Activated CD4-positive, alpha-beta T cell treated with anti-CD3 and anti-CD28 coated beads for 1 hour (primary cell): ENCODE measurements around the gene SENP7.

Source experiments
- DNase-seq: peaks from one replicate; pipeline ENCODE4 v3.0.0-alpha.2; 2020

Gene SENP7

DNA sequence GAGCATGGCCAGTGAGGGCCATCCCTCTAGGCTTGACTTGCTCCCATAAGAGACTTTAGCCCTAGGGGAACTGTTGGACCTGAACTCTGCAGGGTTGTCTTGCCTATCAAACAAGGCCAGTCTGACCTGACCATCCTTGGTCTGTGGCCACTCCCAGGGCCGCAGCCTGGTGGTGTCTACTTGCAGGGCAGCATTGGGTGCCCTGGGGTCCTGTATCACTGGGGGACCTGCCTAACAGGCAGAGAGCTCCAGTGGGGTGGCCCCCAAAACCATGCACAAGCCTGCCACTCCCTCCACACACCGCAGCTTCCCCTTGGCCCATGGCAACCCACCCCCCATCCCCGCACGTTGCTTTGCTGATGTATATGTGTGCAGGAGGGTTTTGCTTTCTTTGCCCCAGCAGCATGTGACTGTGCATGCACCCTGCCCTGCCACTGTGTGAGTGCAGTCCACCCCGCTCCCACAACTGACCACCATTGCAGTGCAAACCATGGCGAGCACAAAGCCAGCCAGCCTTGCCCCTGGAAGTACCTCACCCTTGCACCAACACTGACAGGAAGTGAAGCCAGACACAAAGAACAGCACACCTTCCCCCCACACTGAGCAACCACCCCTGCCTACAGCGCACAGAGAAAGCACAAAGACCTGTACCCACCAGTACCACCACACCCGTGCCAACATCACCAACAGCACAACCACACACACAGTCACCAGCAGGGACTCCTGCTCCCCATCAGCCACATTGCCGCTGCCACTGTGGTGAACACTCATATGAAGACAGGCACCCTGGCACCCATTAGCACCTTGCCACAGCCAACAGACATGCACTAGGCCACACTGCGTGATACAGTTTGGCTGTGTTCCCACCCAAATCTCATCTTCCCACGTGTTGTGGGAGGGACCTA lies 88.8 kb downstream of the SENP7 start:
- no peak for DNase-seq

- no peak for DNase-seq
Measured at GRCh38 chr3:101418851-101419250, 94.2 kb downstream of the SENP7 start.

GRCh38 chr3:101414121-101414520 lies 98.9 kb downstream of the SENP7 start:
- DNase-seq, result no peak

- DNase-seq, result no peak
Measured at GRCh38 chr3:101413656-101414055, 99.4 kb downstream of the SENP7 start.

DNA sequence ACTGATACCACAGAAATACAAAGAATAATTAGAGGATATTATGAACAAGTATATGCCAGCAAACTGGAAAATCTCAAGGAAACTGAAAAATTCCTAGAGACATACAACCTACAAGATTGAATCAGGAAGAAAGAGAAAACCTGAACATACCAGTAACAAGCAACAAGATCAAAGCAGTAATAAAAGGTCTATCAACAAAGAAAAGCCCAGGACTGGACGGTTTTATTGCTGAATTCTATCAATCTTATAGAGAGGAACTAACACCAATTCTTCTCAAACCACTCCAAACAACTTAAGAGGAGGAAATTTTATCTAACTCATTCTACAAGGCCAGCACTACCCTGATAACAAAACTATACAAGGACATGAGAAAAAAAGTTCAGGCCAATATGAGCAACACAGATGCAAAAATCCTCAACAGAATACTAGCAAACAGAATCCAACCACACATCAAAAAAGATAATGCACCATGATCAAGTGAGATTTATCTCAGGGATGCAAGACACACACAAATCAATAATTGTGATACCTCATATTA lies 121.5 kb downstream of the SENP7 start:
- no peak for DNase-seq

GRCh38 chr3:101388706-101389105 lies 124.3 kb downstream of the SENP7 start:
- no peak for DNase-seq

DNA sequence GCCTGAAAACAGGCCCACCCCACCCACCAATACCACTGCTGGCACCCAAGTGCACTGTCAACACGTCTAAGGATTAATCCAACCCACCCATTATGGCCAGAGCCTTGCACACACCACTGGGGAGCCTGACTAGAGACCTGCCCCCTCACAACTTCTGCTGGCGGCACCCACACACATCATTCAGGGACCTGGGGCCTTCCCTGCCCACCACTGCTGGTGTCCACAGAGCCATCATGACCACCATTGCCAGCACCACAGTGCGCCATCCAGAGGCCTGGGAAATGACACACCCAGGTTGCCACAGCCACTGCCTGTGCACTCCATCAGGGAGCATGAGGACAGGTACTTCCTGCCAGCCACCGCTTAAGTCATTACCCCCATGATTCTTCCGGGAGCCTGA lies 125.7 kb downstream of the SENP7 start:
- DNase-seq, result no peak

GRCh38 chr3:101384426-101384825 lies 128.6 kb downstream of the SENP7 start:
- no peak for DNase-seq

DNA sequence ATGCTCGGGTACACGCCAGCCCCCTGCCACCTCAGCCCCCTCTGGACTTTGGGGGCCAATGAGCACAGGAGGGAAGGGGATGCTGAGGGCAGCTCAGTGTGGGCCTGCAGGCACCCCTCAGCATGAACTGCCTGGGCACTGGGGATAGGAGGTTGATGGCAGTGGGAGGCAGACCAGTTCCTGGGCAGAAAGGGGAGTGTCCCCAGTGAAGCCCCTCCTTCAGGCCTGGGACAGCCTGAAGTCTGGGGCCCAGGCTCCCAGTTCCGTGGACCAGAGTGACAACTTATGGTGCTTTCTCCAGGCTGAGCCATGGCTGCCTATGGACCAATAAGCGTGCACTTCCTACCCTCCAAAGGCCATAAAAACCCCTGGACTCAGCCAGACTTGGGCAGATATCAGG lies 129.4 kb downstream of the SENP7 start:
- no peak for DNase-seq

DNA sequence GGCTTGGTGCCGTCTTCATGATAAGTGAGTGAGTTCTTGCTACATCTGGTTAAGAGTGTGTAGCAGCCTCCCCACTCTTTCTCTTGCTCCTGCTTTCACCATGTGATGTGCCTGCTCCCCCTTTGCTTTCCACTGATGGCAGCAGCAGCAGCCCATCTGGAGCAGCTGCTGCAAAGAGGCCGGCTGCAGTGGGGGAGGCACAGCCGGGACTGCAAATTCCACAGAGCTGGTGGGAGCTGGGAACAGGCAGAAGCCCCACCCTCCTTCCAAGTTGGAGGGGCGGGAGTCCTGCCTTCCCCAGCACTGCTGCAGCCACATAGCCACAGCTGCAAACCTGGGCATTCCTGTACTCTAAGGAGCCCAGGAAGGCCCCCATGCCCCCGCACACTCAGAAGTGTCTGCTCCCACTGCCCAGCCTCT lies 129.8 kb downstream of the SENP7 start:
- no peak for DNase-seq

DNA sequence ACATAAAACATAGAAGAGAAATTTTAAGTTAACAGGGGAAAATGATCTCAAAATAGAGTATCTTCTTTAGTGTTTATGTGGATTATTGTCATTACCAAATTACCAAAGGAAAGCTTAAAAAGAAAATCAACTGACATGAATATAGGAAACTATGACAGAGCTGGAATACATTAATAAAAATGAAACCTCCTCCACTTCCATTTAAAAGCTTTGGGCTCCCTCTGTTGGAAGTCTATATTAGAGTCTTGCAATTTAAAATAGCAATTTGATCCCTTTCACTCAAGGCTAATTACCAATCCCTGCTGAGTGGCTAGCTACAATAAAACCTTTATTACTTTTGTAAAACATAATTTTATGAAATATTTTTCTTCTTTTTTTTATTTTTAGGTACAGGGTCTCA lies 131.2 kb downstream of the SENP7 start:
- no peak for DNase-seq

DNA sequence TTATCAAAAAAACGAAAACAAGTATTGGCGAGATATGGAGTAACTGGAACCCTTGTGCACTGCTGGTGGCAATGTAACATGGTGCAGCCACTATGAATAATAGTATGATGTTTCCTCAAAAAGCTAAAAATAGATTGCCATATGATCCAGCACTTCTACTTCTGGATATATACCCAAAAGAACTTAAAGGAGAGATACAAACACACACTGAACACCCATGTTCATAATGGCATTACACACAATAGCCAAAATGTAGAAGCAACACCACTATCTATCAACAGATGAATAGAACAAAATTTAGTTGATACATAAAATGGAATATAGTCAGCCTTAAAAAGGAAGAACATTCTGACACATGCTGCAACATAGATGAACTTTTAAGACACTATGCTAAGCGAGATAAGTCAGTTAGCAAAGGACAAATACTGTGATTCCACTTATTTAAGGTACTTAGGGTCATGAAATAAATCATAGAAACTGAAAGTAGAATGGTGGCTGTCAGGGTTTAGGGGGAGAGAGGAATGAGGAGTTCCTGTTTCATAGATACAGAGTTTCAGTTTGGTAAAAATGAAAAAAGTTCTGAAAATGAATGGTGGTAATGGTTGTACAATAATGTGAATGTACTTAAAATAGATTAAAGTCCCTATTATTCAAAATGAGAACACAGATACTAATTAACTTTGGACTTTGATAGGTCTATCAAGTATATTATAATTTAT lies 133.2 kb downstream of the SENP7 start:
- no peak for DNase-seq

GRCh38 chr3:101377796-101378195 lies 135.2 kb downstream of the SENP7 start:
- no peak for DNase-seq

GRCh38 chr3:101377209-101377608 lies 135.8 kb downstream of the SENP7 start:
- DNase-seq, result no peak

DNA sequence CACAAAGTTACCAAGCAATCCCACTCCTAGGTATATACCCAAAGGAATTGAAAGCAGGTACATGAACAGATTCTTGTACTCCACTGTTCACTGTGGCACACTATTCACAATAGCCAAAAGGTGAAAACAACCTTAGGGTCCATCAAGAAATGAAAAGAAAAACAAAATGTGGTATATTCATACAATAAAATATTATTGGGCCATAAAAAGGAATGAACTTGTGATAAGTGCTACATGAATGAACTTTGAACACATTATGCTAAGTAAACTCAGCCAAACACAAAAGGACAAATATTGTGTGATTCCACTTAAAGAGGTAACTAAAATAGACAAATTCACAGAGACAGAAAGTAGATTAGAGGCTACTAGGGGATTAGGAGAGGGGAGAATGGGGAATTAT lies 137.4 kb downstream of the SENP7 start:
- no peak for DNase-seq

- no peak for DNase-seq
Measured at GRCh38 chr3:101362406-101362805, 150.6 kb downstream of the SENP7 start.

DNA sequence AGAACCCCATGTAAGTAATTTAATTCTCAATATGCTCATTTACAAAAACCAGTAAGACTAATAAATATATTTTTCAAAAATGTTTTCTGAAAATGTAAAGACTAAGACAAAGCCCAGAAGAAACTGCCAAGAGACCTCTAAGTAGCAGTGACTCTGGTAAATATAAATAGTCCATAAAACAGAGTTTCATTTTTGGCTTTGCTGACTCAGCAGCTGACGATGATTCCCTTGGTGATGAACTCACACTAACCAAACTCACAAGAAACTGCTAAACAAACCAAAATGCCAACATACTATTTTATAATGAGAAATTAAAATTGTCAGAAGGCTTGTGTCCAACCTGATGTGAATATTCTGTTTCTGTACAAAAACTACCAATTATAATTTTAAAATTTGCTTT lies 161.2 kb downstream of the SENP7 start:
- no peak for DNase-seq

DNA sequence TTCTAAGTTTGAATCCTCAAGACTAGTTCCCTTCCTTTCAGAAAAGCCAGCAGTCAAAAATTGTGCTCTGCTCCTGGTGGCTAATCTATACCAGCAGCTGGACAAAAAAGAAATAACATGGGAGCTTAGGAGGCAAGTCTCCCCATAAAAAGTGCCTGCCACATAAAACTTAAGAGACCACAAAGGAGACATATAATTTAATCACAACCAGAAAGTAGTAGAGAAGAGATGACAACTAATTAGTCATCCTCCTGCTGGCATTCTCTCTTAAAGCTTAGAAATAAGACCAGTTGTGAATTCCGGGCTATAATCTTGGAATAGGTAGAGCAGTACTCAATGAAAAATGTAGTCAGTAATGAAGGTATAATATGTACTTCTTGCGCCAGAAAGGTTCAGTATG lies 172.4 kb downstream of the SENP7 start:
- DNase-seq, result no peak

DNA sequence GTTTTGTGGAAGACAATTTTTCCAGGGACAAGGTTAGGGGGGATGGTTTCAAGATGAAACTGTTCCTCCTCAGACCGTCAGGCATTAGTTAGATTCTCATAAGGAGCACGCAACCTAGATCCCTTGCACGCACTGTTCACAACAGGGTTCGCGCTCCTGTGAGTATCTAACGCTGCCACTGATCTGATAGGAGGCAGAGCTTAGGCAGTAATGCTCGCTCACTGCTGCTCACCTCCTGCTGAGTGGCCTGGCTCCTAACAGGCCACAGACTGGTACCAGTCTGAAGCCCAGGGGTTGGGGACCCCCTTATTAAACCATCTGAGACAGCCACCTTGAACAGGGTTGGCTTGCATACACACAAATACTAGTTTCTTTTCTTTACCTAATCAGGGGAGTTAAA lies 179.1 kb downstream of the SENP7 start:
- no peak for DNase-seq

DNA sequence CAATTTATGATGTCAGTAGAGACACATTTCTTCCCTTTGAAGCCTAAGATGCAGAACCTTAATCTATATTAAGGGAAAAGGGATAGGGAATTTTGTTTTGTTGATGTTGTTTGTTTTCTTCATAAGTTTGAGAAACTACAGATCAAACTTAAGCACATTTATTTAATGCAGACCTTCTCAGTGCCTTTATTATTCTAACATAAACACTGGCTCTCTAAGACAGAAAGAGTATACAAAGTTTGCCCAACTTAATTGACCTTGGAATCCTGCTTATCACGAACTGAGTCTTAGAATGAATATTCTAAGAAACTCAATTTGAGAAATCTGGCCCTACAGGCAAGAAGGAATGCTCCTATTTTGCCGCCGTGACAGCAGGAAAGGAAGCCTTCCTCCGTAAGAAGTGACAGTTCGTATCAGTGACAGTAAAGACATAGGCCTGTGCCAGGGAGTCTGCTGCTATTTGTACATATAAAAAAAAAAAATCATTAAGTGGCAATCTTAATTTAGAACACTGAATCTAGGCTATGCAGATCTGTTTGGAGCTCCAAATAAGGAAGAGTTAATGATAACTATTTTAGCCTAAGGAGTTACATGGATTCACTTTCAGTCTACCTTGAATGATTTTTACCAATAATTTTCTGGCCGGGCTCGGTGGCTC lies 183.9 kb downstream of the SENP7 start:
- no peak for DNase-seq

GRCh38 chr3:101325393-101326134 lies 187.4 kb downstream of the SENP7 start:
- no peak for DNase-seq

DNA sequence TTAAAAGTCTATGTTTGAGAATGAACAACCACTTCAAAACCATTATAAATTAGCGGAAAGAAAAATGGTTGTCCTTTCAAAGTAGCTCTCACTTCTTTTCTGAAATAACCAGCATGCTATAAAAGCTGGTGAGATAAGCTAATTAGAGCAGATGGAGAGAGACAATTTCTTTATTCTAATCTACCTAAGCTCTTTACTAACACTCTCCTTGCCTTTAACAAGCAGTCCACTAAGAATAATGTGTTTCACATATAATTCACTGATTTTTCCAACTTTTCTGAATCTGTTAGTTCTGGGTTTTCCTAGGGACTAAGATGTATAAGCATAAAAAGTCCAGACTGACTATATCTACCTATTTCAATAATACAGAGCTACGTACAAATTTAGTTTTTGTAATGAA lies 192.5 kb downstream of the SENP7 start, which contains the start of gene IMPG2:
IMPG2 (minus strand) TSS at position 101 of the 400 bp plus-strand sequence. CDS start 203 bp downstream, outside the sequence.
- DNase-seq, result no peak

GRCh38 chr3:101319531-101319930 lies 193.5 kb downstream of the SENP7 start:
- no peak for DNase-seq
